ENCODE data around the gene RBL1.

- no peak for TF ChIP-seq CTCF (conservative IDR thresholded peaks at IDR 0.05)
- no peak for TF ChIP-seq ZFX (IDR thresholded peaks at IDR 0.05)
These were observed 18.2 kb upstream of the RBL1 start for GRCh38 chr20:37114012-37114411.

All from C4-2B (cell line).